CD14-positive monocyte (primary cell): Measurements from ENCODE around the gene HLA-DOB. TPM values are rescaled to one million over a fixed set of nuclear protein-coding genes. Genes with fewer than 3 reads are reported as not detected.

Source experiments
- DNase-seq, 3 donors: peaks; one replicate each; pipeline ENCODE4 v3.0.0-alpha.2; 2011 to 2022
- H2AFZ ChIP-seq: 2 replicates; pipeline ENCODE4 v1.6.0; 2012; ENCODE audit warnings: mild to moderate bottlenecking, low read depth, low read length, inconsistent platforms; ENCODE audit not compliant: insufficient read depth, poor library complexity, severe bottlenecking
- H3K27ac ChIP-seq, 2 donors: 1 replicate in 1 of 2; 2 replicates in 1 of 2; pipeline ENCODE4 v1.5.1; 2012 to 2013; ENCODE audit warnings: low read length in 2 of 2, control low read depth in 1 of 2, inconsistent platforms in 1 of 2, low read depth in 1 of 2, mild to moderate bottlenecking in 1 of 2
- H3K27me3 ChIP-seq, 2 donors: one replicate each; pipeline versions ENCODE4 v1.6.0 to v1.6.1; 2011 to 2013; ENCODE audit warnings: low read length in 2 of 2; ENCODE audit not compliant: control insufficient read depth in 2 of 2, insufficient read depth in 2 of 2
- H3K36me3 ChIP-seq, 2 donors: replicated peaks in 1 of 2; 1 replicate in 1 of 2; 2 replicates in 1 of 2; pipeline versions ENCODE4 v1.5.1 to v1.6.1; 2012 to 2013; ENCODE audit warnings: low read length in 2 of 2, control low read depth in 1 of 2, inconsistent platforms in 1 of 2, mild to moderate bottlenecking in 1 of 2; ENCODE audit not compliant: insufficient read depth in 2 of 2, control insufficient read depth in 1 of 2
- H3K4me1 ChIP-seq, 2 donors: 1 replicate in 1 of 2; 2 replicates in 1 of 2; pipeline versions ENCODE4 v1.5.1 to v1.6.1; 2012 to 2013; ENCODE audit warnings: low read length in 2 of 2, control low read depth in 1 of 2, inconsistent platforms in 1 of 2, mild to moderate bottlenecking in 1 of 2, moderate library complexity in 1 of 2; ENCODE audit not compliant: insufficient read depth in 2 of 2, control insufficient read depth in 1 of 2
- H3K4me2 ChIP-seq: replicated peaks from 2 replicates; pipeline ENCODE3; 2012; ENCODE audit warnings: low read length, moderate library complexity, mild to moderate bottlenecking; ENCODE audit not compliant: poor library complexity, severe bottlenecking; ENCODE audit errors: extremely low read depth
- H3K4me3 ChIP-seq, 3 experiments: fragments of 200-600 bp in 1 of 3; sonication (generic) in 1 of 3; replicated peaks in 1 of 3; 1 replicate in 2 of 3; 2 replicates in 1 of 3; pipeline ENCODE4 v1.5.1; 2011 to 2013; ENCODE audit warnings: low read length in 3 of 3, mild to moderate bottlenecking in 3 of 3, control low read depth in 2 of 3, low read depth in 2 of 3, inconsistent platforms in 1 of 3, moderate library complexity in 1 of 3
- H3K79me2 ChIP-seq: 2 replicates; pipeline ENCODE4 v1.6.0; 2012; ENCODE audit warnings: mild to moderate bottlenecking, control low read depth, inconsistent platforms, low read length, moderate library complexity; ENCODE audit not compliant: insufficient read depth
- H3K9ac ChIP-seq: 2 replicates; pipeline ENCODE4 v1.6.0; 2017; ENCODE audit warnings: low read length, mild to moderate bottlenecking; ENCODE audit not compliant: insufficient read depth, poor library complexity, severe bottlenecking
- H3K9me3 ChIP-seq, 2 donors: replicated peaks in 1 of 2; 1 replicate in 1 of 2; 2 replicates in 1 of 2; pipeline versions ENCODE4 v1.5.1 to v1.6.1; 2012 to 2013; ENCODE audit warnings: low read length in 2 of 2, control low read depth in 1 of 2; ENCODE audit not compliant: control insufficient read depth in 1 of 2, insufficient read depth in 1 of 2
- H4K20me1 ChIP-seq: 2 replicates; pipeline ENCODE4 v1.6.0; 2012; ENCODE audit warnings: mild to moderate bottlenecking, low read length, control low read depth, moderate library complexity; ENCODE audit not compliant: insufficient read depth
- H3K27ac Mint-ChIP-seq, 7 donors: one replicate each; pipeline ENCODE4 v1.8.0; 2020; ENCODE audit warnings: mild to moderate bottlenecking in 7 of 7, mixed read lengths in 7 of 7, moderate library complexity in 6 of 7, inconsistent platforms in 2 of 7
- H3K27me3 Mint-ChIP-seq, 3 donors: one replicate each; pipeline ENCODE4 v1.8.0; 2021 to 2022; ENCODE audit warnings: low read depth in 3 of 3, mild to moderate bottlenecking in 3 of 3, mixed read lengths in 3 of 3, moderate library complexity in 3 of 3, inconsistent platforms in 1 of 3
- H3K36me3 Mint-ChIP-seq, 2 donors: one replicate each; pipeline ENCODE4 v1.8.0; 2020; ENCODE audit warnings: mixed read lengths in 2 of 2, inconsistent platforms in 1 of 2, mild to moderate bottlenecking in 1 of 2
- H3K4me1 Mint-ChIP-seq: one replicate; pipeline ENCODE4 v1.8.0; 2020; ENCODE audit warnings: mild to moderate bottlenecking, mixed read lengths
- H3K4me3 Mint-ChIP-seq, 2 donors: one replicate each; pipeline ENCODE4 v1.8.0; 2020; ENCODE audit warnings: mild to moderate bottlenecking in 2 of 2, mixed read lengths in 2 of 2, moderate library complexity in 1 of 2
- H3K9me3 Mint-ChIP-seq, 7 donors: one replicate each; pipeline ENCODE4 v1.8.0; 2020 to 2022; ENCODE audit warnings: mixed read lengths in 7 of 7, mild to moderate bottlenecking in 6 of 7, moderate library complexity in 6 of 7, inconsistent platforms in 2 of 7
- WGBS: methylation state at CpG from one replicate; pipeline ENCODE4 v1.1.5; 2013; ENCODE audit warnings: missing lambda C conversion rate; ENCODE audit not compliant: insufficient coverage; 5-methylcytosine and 5-hydroxymethylcytosine counted together
- intact Hi-C, 2 donors: fragments of 100-400 bp; cut with micrococcal nuclease; formaldehyde crosslinking; loops; one replicate each; pipeline versions ENCODE4 v1.15.0 to v1.15.1; 2023
- polyA plus RNA-seq, 3 donors: library from polyadenylated mRNA; depleted of rRNA in 1 of 3; unstranded in 2 of 3; stranded (reverse) in 1 of 3; fragments of 300-500 nt in 2 of 3; fragments of >200 nt in 1 of 3; fragmentation: Illumina TruSeq in 2 of 3; gene quantifications; 1 replicate in 2 of 3; 2 replicates in 1 of 3; pipeline ENCODE4 v1.2.3, GENCODE V29; 2012 to 2021
- TF ChIP-seq, protein P1 (sequence below): fragments of 200-600 bp; IDR thresholded peaks from one replicate; pipeline ENCODE4 v1.8.0; 2022; ENCODE audit warnings: antibody characterized with exemption, mild to moderate bottlenecking

HLA-DOB gene
- polyA plus RNA-seq, 3 donors: 0.25 to 6.2 (median 0.64) TPM

DNA sequence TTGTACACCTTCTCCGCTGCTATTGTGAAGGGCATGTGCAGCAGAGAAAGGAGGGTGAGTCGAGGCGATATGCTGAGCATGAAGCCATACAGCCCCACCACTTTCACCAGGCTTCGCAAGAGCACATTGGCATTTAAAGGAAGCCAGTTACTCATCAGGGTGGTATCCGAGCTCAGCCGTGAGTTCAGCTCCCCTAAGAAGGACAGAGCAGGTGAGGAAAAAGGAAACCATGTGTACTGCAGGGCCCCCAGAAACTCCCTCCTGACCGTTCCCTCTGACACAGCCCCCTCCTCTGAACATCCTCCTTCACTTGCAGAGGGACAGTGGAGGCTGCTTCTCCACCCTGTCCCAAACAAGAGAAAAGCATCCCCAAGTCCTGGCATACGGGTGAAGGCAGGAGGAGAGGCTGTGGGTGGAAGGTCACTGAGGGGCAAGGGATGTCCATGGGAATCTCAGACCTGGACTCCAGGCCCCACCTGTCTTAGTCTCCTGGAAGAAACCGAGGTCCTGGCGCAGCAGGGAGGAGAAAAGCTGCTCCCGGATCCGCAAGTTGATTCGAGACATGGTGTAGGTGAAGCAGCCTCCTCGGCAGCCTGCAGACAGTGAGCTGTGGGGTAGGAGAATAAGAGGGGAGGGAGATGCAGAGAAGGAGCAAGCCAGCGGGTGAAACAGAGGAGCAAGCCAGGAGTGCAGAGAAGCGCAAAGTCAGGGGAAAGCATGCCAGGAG, 18.5 kb upstream of the HLA-DOB start:
- TF ChIP-seq, protein P1, sequence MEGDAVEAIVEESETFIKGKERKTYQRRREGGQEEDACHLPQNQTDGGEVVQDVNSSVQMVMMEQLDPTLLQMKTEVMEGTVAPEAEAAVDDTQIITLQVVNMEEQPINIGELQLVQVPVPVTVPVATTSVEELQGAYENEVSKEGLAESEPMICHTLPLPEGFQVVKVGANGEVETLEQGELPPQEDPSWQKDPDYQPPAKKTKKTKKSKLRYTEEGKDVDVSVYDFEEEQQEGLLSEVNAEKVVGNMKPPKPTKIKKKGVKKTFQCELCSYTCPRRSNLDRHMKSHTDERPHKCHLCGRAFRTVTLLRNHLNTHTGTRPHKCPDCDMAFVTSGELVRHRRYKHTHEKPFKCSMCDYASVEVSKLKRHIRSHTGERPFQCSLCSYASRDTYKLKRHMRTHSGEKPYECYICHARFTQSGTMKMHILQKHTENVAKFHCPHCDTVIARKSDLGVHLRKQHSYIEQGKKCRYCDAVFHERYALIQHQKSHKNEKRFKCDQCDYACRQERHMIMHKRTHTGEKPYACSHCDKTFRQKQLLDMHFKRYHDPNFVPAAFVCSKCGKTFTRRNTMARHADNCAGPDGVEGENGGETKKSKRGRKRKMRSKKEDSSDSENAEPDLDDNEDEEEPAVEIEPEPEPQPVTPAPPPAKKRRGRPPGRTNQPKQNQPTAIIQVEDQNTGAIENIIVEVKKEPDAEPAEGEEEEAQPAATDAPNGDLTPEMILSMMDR: no peak
- no peak overlapping the region for H3K4me2 ChIP-seq
- H3K9ac ChIP-seq: no peak overlapping the region
- 96% methylated on average over 14 of the region's 16 CpGs for WGBS
- H4K20me1 ChIP-seq: peaks cover 24% of the 10 kb centered on the region
- no peaks in the 10 kb centered on the region for H3K27me3 ChIP-seq
- Mint-ChIP-seq H3K4me3 (no peak overlapping the region), H3K4me1 (peaks cover 28% of the 10 kb centered on the region), H3K27ac (no peak overlapping the region), H3K36me3 (peaks cover 74 to 75% of the 10 kb centered on the region in 2 donors), H3K9me3 (no peaks in the 10 kb centered on the region), H3K27me3 (no peaks in the 10 kb centered on the region)
- peaks cover 20% of the 10 kb centered on the region for H3K79me2 ChIP-seq
- peaks cover 66 to 77% of the 10 kb centered on the region in 2 donors for H3K36me3 ChIP-seq
- no peak overlapping the region for H3K27ac ChIP-seq
- H3K4me3 ChIP-seq: no peak overlapping the region
- no peak for DNase-seq
- intact Hi-C loops: loop anchor here in 1 of 2 donors (5.0 kb wide), 1 partner anchor 37 kb away; no protein-coding TSS in a partner anchor
- H3K9me3 ChIP-seq: no peaks in the 10 kb centered on the region
- H3K4me1 ChIP-seq: peaks cover 17% of the 10 kb centered on the region in 2 donors
- H2AFZ ChIP-seq: no peak overlapping the region

DNA sequence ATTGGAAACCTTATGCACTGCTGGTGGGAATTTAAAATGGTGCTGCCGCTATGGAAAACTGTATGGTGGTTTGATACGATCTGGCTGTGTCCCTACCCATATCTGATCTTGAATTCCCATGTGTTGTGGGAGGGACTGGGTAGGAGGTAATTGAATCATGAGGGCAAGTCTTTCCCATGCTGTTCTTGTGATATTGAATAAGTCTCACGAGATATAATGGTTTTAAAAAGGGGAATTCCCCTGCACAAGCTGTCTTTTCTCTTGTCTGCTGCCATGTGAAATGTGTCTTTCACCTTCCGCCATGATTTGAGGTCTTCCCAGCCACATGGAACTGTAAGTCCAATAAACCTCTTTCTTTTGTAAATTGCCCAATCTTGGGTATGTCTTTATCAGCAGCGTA, 16.9 kb upstream of the HLA-DOB start:
- no peak overlapping the region for H3K27ac Mint-ChIP-seq
- Histone ChIP-seq H3K27me3 (no peaks in the 10 kb centered on the region), H3K4me3 (no peak overlapping the region), H3K79me2 (peaks cover 20% of the 10 kb centered on the region), H3K4me1 (peaks cover 9 to 11% of the 10 kb centered on the region in 2 donors), H4K20me1 (peaks cover 30% of the 10 kb centered on the region), H2AFZ (no peak overlapping the region), H3K27ac (no peak overlapping the region), H3K9ac (no peak overlapping the region), H3K36me3 (peaks cover 82 to 88% of the 10 kb centered on the region in 2 donors), H3K4me2 (no peak overlapping the region), H3K9me3 (no peaks in the 10 kb centered on the region)
- no peak for DNase-seq
- H3K9me3 Mint-ChIP-seq: no peaks in the 10 kb centered on the region
- intact Hi-C loops: no loop called here
- WGBS: 100% methylated on average over 3 of the region's 5 CpGs
- peaks cover 22% of the 10 kb centered on the region for H3K4me1 Mint-ChIP-seq
- no peak overlapping the region for H3K4me3 Mint-ChIP-seq
- TF ChIP-seq, protein P1: no peak
- peaks cover 87 to 89% of the 10 kb centered on the region in 2 donors for H3K36me3 Mint-ChIP-seq
- H3K27me3 Mint-ChIP-seq: no peaks in the 10 kb centered on the region
